GM06990 (cell line): Measurements from ENCODE around the gene PLXNB1.

Source experiments
- DNase-seq: peaks from one replicate; pipeline ENCODE4 v3.0.0-alpha.2; 2011; ENCODE audit not compliant: insufficient read length; ENCODE audit errors: extremely low read depth
- H3K27me3 ChIP-seq: replicated peaks from 2 replicates; pipeline ENCODE4 v1.6.0; 2011; ENCODE audit warnings: low read length; ENCODE audit not compliant: control insufficient read depth, insufficient read depth
- H3K36me3 ChIP-seq: 2 replicates; pipeline ENCODE4 v1.5.1; 2011; ENCODE audit warnings: low read length; ENCODE audit not compliant: control insufficient read depth, insufficient read depth
- H3K4me3 ChIP-seq: replicated peaks from 2 replicates; pipeline ENCODE4 v1.5.1; 2011; ENCODE audit warnings: low read depth, mild to moderate bottlenecking, control low read depth, low read length
- CTCF ChIP-seq: IDR thresholded peaks from 2 replicates; pipeline ENCODE4 v1.5.1; 2011; ENCODE audit warnings: low read length, control low read depth, mild to moderate bottlenecking, inconsistent platforms; ENCODE audit not compliant: insufficient read depth, poor library complexity, severe bottlenecking

The PLXNB1 gene

GRCh38 chr3:48426401-48426909, 3.4 kb downstream of the PLXNB1 start:
- no peak for DNase-seq
- no peaks in the 10 kb centered on the region for H3K36me3 ChIP-seq
- no peaks in the 10 kb centered on the region for H3K27me3 ChIP-seq
- no peak for TF ChIP-seq CTCF
- H3K4me3 ChIP-seq = no peak overlapping the region

GRCh38 chr3:48425281-48425812, 4.5 kb downstream of the PLXNB1 start:
- H3K27me3 ChIP-seq = no peaks in the 10 kb centered on the region
- H3K4me3 ChIP-seq = no peak overlapping the region
- H3K36me3 ChIP-seq = no peaks in the 10 kb centered on the region
- DNase-seq = no peak
- no peak for TF ChIP-seq CTCF

GRCh38 chr3:48423883-48424695, 5.8 kb downstream of the PLXNB1 start:
- no peak for DNase-seq
- no peak for TF ChIP-seq CTCF
- Histone ChIP-seq H3K36me3 (no peaks in the 10 kb centered on the region), H3K4me3 (no peak overlapping the region), H3K27me3 (no peaks in the 10 kb centered on the region)

GRCh38 chr3:48423241-48423882, 6.5 kb downstream of the PLXNB1 start:
- no peak for DNase-seq
- H3K4me3 ChIP-seq = no peak overlapping the region
- TF ChIP-seq CTCF = no peak
- H3K27me3 ChIP-seq = no peaks in the 10 kb centered on the region
- no peaks in the 10 kb centered on the region for H3K36me3 ChIP-seq

DNA sequence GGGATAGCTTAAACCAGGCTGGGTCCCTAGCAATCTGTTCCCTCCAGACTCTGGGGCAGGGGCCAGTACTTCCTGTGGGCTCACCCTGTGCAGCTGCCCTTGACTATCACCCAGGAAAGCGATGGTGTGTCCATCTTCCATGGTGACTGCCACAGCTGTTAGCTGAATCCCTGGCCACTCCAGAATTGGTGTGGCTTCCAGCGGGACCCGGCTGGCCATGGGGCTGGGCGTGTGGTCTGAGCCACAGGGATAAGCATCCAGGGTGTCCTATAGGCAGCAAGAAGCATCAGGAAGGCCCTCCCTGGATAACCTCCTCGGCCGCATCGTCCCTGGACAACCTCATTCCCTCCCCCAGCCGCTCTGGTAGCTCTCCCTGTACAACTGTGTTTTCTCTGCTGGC, 7.2 kb downstream of the PLXNB1 start:
- TF ChIP-seq CTCF = no peak
- no peak for DNase-seq
- H3K4me3 ChIP-seq = no peak overlapping the region
- H3K27me3 ChIP-seq = no peaks in the 10 kb centered on the region
- no peaks in the 10 kb centered on the region for H3K36me3 ChIP-seq
